MM.1S (cell line): ENCODE results near the gene IFIT1.

Experiments
- DNase-seq: peaks from one replicate; pipeline ENCODE4 v3.0.0-alpha.2; 2015
- H2AFZ ChIP-seq: fragments of 300-600 bp; sonication (generic); 2 replicates; pipeline ENCODE4 v1.6.0; 2016; ENCODE audit warnings: antibody characterized with exemption, low read length
- H3F3A ChIP-seq: fragments of 300-600 bp; sonication (generic); 2 replicates; pipeline ENCODE4 v1.6.1; 2016; ENCODE audit warnings: mild to moderate bottlenecking, antibody characterized with exemption, low read length, moderate library complexity, mixed read lengths; ENCODE audit not compliant: insufficient read depth
- H3K27ac ChIP-seq: fragments of 300-600 bp; sonication (generic); 2 replicates; pipeline ENCODE4 v1.5.1; 2016; ENCODE audit warnings: mild to moderate bottlenecking, low read length
- H3K27me3 ChIP-seq: fragments of 300-600 bp; sonication (generic); replicated peaks from 2 replicates; pipeline ENCODE4 v1.6.0; 2016; ENCODE audit warnings: low read length; ENCODE audit not compliant: insufficient read depth
- H3K36me3 ChIP-seq: fragments of 300-600 bp; sonication (generic); replicated peaks from 2 replicates; pipeline ENCODE4 v1.6.1; 2016; ENCODE audit warnings: mild to moderate bottlenecking, low read length, mixed read lengths; ENCODE audit not compliant: insufficient read depth
- H3K4me1 ChIP-seq: fragments of 300-600 bp; sonication (generic); 2 replicates; pipeline ENCODE4 v1.6.1; 2016; ENCODE audit warnings: low read length, mixed read lengths
- H3K4me2 ChIP-seq: fragments of 300-600 bp; sonication (generic); 2 replicates; pipeline ENCODE4 v1.6.0; 2016; ENCODE audit warnings: low read depth, low read length
- H3K4me3 ChIP-seq: fragments of 300-600 bp; sonication (generic); 2 replicates; pipeline ENCODE4 v1.5.1; 2016; ENCODE audit warnings: low read length, mixed read lengths
- H3K79me2 ChIP-seq: fragments of 300-600 bp; sonication (generic); 2 replicates; pipeline ENCODE4 v1.6.1; 2016; ENCODE audit warnings: mixed run types, low read length, mixed read lengths
- H3K9ac ChIP-seq: fragments of 300-600 bp; sonication (generic); 2 replicates; pipeline ENCODE4 v1.6.1; 2016; ENCODE audit warnings: low read length, mixed read lengths
- H3K9me2 ChIP-seq: fragments of 300-600 bp; sonication (generic); replicated peaks from 2 replicates; pipeline ENCODE4 v1.6.1; 2016; ENCODE audit warnings: mild to moderate bottlenecking, low read length, mixed read lengths; ENCODE audit not compliant: insufficient read depth
- H3K9me3 ChIP-seq: fragments of 300-600 bp; sonication (generic); replicated peaks from 2 replicates; pipeline ENCODE4 v1.6.1; 2016; ENCODE audit warnings: mild to moderate bottlenecking, low read length, mixed read lengths; ENCODE audit not compliant: insufficient read depth
- H4K20me1 ChIP-seq: fragments of 300-600 bp; sonication (generic); 2 replicates; pipeline ENCODE4 v1.6.1; 2016; ENCODE audit warnings: mild to moderate bottlenecking, low read length, moderate library complexity, mixed read lengths; ENCODE audit not compliant: insufficient read depth
- EZH2 ChIP-seq: fragments of 300-600 bp; sonication (generic); optimal IDR thresholded peaks from 2 replicates; pipeline ENCODE3; 2017; ENCODE audit warnings: low read depth, mild to moderate bottlenecking, antibody characterized with exemption, low read length, mixed read lengths
- EZH2phosphoT487 ChIP-seq: fragments of 300-600 bp; sonication (generic); IDR thresholded peaks from 2 replicates; pipeline ENCODE4 v1.6.1; 2018; ENCODE audit warnings: antibody characterized with exemption, low read length
- TF ChIP-seq, protein P1 (sequence below): fragments of 300-600 bp; sonication (generic); IDR thresholded peaks from 2 replicates; pipeline ENCODE4 v1.5.1; 2016; ENCODE audit warnings: antibody characterized with exemption, low read length, mixed read lengths

The IFIT1 gene

DNA sequence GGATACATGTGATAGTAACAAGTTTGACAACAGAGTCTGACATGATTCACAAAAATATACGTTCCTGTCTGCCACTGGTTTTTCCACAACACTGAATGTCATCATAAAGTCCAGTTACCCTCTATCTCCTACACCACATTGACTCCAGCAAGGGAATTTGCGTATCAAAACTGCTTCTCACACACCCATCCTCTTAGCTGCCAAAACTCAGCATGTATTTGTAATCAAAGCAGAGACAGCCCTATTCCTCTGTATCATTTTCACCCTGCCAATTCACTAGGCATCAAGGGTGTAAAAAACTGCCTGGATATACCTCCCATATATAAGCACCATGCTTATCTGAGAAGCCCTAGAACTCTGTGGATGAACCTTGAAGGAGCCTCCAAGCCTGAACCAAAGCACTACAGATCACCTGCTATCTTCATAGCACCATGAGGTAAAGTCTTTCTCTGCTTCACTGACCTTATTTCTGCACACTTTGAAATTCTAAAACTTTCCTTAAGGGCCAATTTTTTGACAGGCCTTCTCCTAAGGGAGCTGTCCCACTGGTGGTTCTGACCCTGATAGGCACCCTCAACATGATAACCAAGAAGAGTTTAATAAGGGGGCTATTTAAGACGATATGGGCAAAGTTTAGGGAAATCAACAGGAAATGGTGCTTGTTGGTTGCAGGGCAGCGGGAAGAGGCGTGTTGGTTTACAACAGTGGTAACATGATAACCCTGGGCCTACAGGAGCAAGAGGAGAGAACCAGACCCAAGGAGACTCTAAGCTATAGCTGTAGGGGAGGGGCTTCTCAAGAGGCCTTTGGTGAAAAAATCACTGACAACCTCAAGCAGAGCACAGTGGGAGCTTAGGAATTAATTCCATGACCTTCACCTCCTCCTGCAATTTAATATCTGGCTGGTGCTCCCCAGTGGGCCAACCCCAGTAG, 14.5 kb upstream of the IFIT1 start, which contains the start of gene IFIT1B:
IFIT1B (plus strand) TSS at position 352 of the 933 bp plus-strand sequence; CDS start at position 432, 80 bp downstream.
- Histone ChIP-seq H3K9me3 (no peaks in the 10 kb centered on the region), H3K4me1 (no peaks in the 10 kb centered on the region), H4K20me1 (no peaks in the 10 kb centered on the region), H3K9ac (no peak within 1 kb of the TSS), H3K36me3 (no peaks in the 10 kb centered on the region), H3K27me3 (no peaks in the 10 kb centered on the region), H3K4me3 (no peak within 1 kb of the TSS), H3K4me2 (no peak within 1 kb of the TSS), H3K9me2 (no peaks in the 10 kb centered on the region), H3K27ac (no peak within 1 kb of the TSS), H2AFZ (no peak within 1 kb of the TSS), H3F3A (no peaks in the 10 kb centered on the region), H3K79me2 (no peaks in the 10 kb centered on the region)
- no peak for DNase-seq
- TF ChIP-seq, protein P1, sequence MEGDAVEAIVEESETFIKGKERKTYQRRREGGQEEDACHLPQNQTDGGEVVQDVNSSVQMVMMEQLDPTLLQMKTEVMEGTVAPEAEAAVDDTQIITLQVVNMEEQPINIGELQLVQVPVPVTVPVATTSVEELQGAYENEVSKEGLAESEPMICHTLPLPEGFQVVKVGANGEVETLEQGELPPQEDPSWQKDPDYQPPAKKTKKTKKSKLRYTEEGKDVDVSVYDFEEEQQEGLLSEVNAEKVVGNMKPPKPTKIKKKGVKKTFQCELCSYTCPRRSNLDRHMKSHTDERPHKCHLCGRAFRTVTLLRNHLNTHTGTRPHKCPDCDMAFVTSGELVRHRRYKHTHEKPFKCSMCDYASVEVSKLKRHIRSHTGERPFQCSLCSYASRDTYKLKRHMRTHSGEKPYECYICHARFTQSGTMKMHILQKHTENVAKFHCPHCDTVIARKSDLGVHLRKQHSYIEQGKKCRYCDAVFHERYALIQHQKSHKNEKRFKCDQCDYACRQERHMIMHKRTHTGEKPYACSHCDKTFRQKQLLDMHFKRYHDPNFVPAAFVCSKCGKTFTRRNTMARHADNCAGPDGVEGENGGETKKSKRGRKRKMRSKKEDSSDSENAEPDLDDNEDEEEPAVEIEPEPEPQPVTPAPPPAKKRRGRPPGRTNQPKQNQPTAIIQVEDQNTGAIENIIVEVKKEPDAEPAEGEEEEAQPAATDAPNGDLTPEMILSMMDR, result no peak
- TF ChIP-seq EZH2phosphoT487 (no peak), EZH2 (no peak)

DNA sequence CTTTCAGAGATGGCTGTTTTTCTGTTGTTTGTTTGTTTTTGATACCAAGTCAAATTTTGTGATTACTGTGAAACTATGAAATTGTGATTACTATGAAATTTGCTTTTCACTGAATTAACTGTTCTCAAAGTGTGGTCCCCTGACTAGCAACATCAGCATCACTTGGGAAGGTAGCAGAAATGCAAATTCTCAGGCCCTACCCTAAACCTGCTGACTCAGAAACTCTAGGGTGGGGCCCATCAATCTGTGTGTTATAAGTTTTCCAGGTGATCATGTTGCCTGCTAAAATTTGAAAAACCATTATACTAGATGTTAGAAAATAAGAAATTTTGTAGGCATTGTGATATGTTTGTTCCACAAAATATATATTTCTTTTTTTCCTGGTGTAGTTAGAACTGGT, 13.3 kb upstream of the IFIT1 start:
- H3K9me2 ChIP-seq, result no peaks in the 10 kb centered on the region
- no peaks in the 10 kb centered on the region for H3F3A ChIP-seq
- H3K9me3 ChIP-seq, result no peaks in the 10 kb centered on the region
- H3K4me2 ChIP-seq, result no peak overlapping the region
- TF ChIP-seq EZH2phosphoT487 (no peak), EZH2 (no peak)
- TF ChIP-seq, protein P1, result no peak
- no peak overlapping the region for H3K27ac ChIP-seq
- no peak overlapping the region for H3K4me3 ChIP-seq
- H3K27me3 ChIP-seq, result no peaks in the 10 kb centered on the region
- no peaks in the 10 kb centered on the region for H4K20me1 ChIP-seq
- no peak overlapping the region for H2AFZ ChIP-seq
- H3K79me2 ChIP-seq, result no peaks in the 10 kb centered on the region
- no peak for DNase-seq
- H3K4me1 ChIP-seq, result no peaks in the 10 kb centered on the region
- no peak overlapping the region for H3K9ac ChIP-seq
- no peaks in the 10 kb centered on the region for H3K36me3 ChIP-seq

GRCh38 chr10:89382757-89383156, 9.7 kb upstream of the IFIT1 start:
- no peaks in the 10 kb centered on the region for H3K36me3 ChIP-seq
- H3F3A ChIP-seq, result no peaks in the 10 kb centered on the region
- H3K9me2 ChIP-seq, result no peaks in the 10 kb centered on the region
- no peak overlapping the region for H3K4me2 ChIP-seq
- no peak for TF ChIP-seq EZH2
- TF ChIP-seq EZH2phosphoT487, result no peak
- TF ChIP-seq, protein P1, result no peak
- H3K9ac ChIP-seq, result no peak overlapping the region
- H3K27ac ChIP-seq, result no peak overlapping the region
- no peak for DNase-seq
- H3K9me3 ChIP-seq, result no peaks in the 10 kb centered on the region
- no peaks in the 10 kb centered on the region for H3K79me2 ChIP-seq
- no peaks in the 10 kb centered on the region for H3K4me1 ChIP-seq
- no peaks in the 10 kb centered on the region for H4K20me1 ChIP-seq
- H3K27me3 ChIP-seq, result no peaks in the 10 kb centered on the region
- H2AFZ ChIP-seq, result no peak overlapping the region
- H3K4me3 ChIP-seq, result no peak overlapping the region
